ENCODE results near the gene GTPBP4. TPM values are rescaled to one million over a fixed set of nuclear protein-coding genes. Genes with fewer than 3 reads are reported as not detected.

The GTPBP4 gene
- total and polyA plus RNA-seq, 2 of the 8 experiments (the other 6 are each of a cell fraction or from before 2014, with no cell fraction given) = 16.9 to 98.1 TPM

- no peak for TF ChIP-seq ATF2 (IDR thresholded peaks at IDR 0.05; ENCODE audit: low read length)
- TF ChIP-seq JUND (IDR thresholded peaks at IDR 0.05; ENCODE audit: low read length) = no peak
- no peak for TF ChIP-seq EZH2 (IDR thresholded peaks at IDR 0.05; ENCODE audit: low read depth, low read length, severe bottlenecking)
- no peak for TF ChIP-seq RBBP5 (IDR thresholded peaks at IDR 0.05; ENCODE audit: borderline replicate concordance, low read depth, low read length)
- no peak for TF ChIP-seq SUZ12 (IDR thresholded peaks at IDR 0.05; ENCODE audit: low read length)
- no peak for TF ChIP-seq KDM4A (IDR thresholded peaks at IDR 0.05; ENCODE audit: low read depth, low read length, severe bottlenecking)
Measured at GRCh38 chr10:1059902-1060301, 71.7 kb downstream of the GTPBP4 start (continued).

Measured in H1 (cell line).